NCI-H524 (cell line): ENCODE results near the gene MRPS6.

Experiments used
- DNase-seq, 2 experiments: peaks; one replicate each; lab custom pipeline; 2025; lab: John Stamatoyannopoulos, UW

Gene MRPS6

GRCh38 chr21:34073032-34073748 lies at the start of gene MRPS6, which contains the start of gene SLC5A3:
Gene MRPS6 (plus strand): TSS chr21:34073578. CDS start chr21:34073701, 123 bp downstream.
Gene SLC5A3 (plus strand): TSS chr21:34073578. CDS start chr21:34095199, 21,621 bp downstream.
- DNase-seq = peak; percentile 69 to 84

- no peak for DNase-seq
Measured at GRCh38 chr21:34023691-34024373, 49.5 kb upstream of the MRPS6 start.

- no peak for DNase-seq
Measured at GRCh38 chr21:34024374-34024693, 49.0 kb upstream of the MRPS6 start.

- no peak for DNase-seq
Measured at GRCh38 chr21:34027721-34028461, 45.5 kb upstream of the MRPS6 start.

GRCh38 chr21:34029743-34030528 lies 43.4 kb upstream of the MRPS6 start:
- peak; percentile 48 for DNase-seq

GRCh38 chr21:34031835-34032370 lies 41.5 kb upstream of the MRPS6 start:
- no peak for DNase-seq

GRCh38 chr21:34034369-34035014 lies 38.9 kb upstream of the MRPS6 start:
- no peak for DNase-seq

GRCh38 chr21:34035619-34036354 lies 37.6 kb upstream of the MRPS6 start:
- no peak for DNase-seq

GRCh38 chr21:34037009-34037795 lies 36.2 kb upstream of the MRPS6 start:
- DNase-seq = no peak

- no peak for DNase-seq
Measured at GRCh38 chr21:34039678-34040382, 33.5 kb upstream of the MRPS6 start.

- no peak for DNase-seq
Measured at GRCh38 chr21:34042735-34043134, 30.6 kb upstream of the MRPS6 start.

GRCh38 chr21:34043333-34043732 lies 30.0 kb upstream of the MRPS6 start:
- no peak for DNase-seq

GRCh38 chr21:34046917-34047316 lies 26.5 kb upstream of the MRPS6 start:
- no peak for DNase-seq

GRCh38 chr21:34047835-34048234 lies 25.5 kb upstream of the MRPS6 start:
- no peak for DNase-seq

GRCh38 chr21:34052171-34052570 lies 21.2 kb upstream of the MRPS6 start:
- DNase-seq = no peak

- no peak for DNase-seq
Measured at GRCh38 chr21:34054259-34054658, 19.1 kb upstream of the MRPS6 start.

- no peak for DNase-seq
Measured at GRCh38 chr21:34055615-34056014, 17.8 kb upstream of the MRPS6 start.

GRCh38 chr21:34061983-34062382 lies 11.4 kb upstream of the MRPS6 start:
- no peak for DNase-seq

GRCh38 chr21:34065027-34065426 lies 8.4 kb upstream of the MRPS6 start:
- DNase-seq = no peak
